GM23338 (cell line): ENCODE measurements around the gene ENPP1.

Experiments used
- CREB1 ChIP-seq: fragments of 250-450 bp; sonication (Bioruptor Pico); IDR thresholded peaks from 2 replicates; pipeline ENCODE4 v1.5.0; 2020; ENCODE audit warnings: low read depth, mild to moderate bottlenecking, moderate library complexity
- EZH2 ChIP-seq: fragments of 200-600 bp; sonication (generic); IDR thresholded peaks from one replicate; pipeline ENCODE4 v1.8.0; 2017; ENCODE audit warnings: antibody characterized with exemption, mild to moderate bottlenecking, low read depth; ENCODE audit not compliant: unreplicated experiment
- EZH2phosphoT487 ChIP-seq: fragments of 200-600 bp; sonication (generic); IDR thresholded peaks from one replicate; pipeline ENCODE4 v1.8.1; 2018; ENCODE audit warnings: antibody characterized with exemption; ENCODE audit not compliant: unreplicated experiment
- POLR2AphosphoS5 ChIP-seq: IDR thresholded peaks from 2 replicates; pipeline ENCODE4 v1.6.1; 2016; ENCODE audit warnings: antibody characterized with exemption, low read depth
- ZNF114 ChIP-seq: fragments of 250-450 bp; sonication (Bioruptor Pico); IDR thresholded peaks from 2 replicates; pipeline ENCODE4 v1.5.0; 2020; ENCODE audit warnings: mild to moderate bottlenecking, moderate library complexity
- TF ChIP-seq, protein P1 (sequence below), 2 experiments: fragments of 200-600 bp in 1 of 2; sonication (generic) in 1 of 2; conservative IDR thresholded peaks; 2 replicates each; pipeline versions ENCODE4 v1.5.1 to v1.6.1; 2016 to 2017; ENCODE audit warnings: antibody characterized with exemption in 2 of 2, low read depth in 2 of 2, mild to moderate bottlenecking in 2 of 2, moderate library complexity in 1 of 2
- TF ChIP-seq, protein P2 (sequence below): IDR thresholded peaks from one replicate; pipeline ENCODE4 v1.6.1; 2018; ENCODE audit warnings: antibody characterized with exemption; ENCODE audit not compliant: unreplicated experiment

DNA sequence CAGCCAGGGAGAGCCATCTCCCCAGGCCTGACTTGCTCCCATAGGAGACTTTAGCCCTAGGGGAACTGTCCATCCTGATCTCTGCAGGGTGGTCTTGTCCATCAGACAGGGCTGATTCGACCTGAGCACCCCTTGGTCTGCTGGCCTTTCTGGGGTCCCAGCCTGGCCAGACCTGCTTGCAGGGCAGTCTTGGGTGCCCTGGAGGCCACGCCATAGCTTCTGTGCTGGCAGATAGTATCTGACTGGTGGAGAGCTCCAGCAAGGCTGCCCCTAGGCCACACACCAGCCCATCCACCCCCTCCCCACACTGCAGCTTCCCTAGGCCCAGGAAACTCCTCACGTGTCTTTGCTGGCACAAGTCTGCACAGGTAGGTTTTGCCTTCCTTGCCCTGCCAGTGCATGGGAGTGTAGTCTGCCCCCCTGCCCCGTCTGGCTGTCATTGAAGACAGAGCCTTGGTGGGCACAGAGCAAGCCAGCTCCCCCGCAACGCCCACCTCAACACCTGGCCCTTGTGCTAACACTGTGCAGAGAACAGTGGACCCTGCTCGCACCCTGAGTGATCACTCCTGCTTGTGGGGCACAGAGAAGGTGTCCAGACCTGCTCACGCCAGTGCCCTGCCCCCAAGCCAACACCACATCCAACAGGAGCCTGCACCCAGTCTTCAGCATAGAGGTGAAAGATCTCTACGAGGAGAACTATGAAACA lies 111.0 kb downstream of the ENPP1 start:
- TF ChIP-seq, protein P1, sequence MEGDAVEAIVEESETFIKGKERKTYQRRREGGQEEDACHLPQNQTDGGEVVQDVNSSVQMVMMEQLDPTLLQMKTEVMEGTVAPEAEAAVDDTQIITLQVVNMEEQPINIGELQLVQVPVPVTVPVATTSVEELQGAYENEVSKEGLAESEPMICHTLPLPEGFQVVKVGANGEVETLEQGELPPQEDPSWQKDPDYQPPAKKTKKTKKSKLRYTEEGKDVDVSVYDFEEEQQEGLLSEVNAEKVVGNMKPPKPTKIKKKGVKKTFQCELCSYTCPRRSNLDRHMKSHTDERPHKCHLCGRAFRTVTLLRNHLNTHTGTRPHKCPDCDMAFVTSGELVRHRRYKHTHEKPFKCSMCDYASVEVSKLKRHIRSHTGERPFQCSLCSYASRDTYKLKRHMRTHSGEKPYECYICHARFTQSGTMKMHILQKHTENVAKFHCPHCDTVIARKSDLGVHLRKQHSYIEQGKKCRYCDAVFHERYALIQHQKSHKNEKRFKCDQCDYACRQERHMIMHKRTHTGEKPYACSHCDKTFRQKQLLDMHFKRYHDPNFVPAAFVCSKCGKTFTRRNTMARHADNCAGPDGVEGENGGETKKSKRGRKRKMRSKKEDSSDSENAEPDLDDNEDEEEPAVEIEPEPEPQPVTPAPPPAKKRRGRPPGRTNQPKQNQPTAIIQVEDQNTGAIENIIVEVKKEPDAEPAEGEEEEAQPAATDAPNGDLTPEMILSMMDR (conservative IDR thresholded peaks at IDR 0.05; ENCODE audit: low read depth in 2 of 2): no peak
- TF ChIP-seq, protein P2, sequence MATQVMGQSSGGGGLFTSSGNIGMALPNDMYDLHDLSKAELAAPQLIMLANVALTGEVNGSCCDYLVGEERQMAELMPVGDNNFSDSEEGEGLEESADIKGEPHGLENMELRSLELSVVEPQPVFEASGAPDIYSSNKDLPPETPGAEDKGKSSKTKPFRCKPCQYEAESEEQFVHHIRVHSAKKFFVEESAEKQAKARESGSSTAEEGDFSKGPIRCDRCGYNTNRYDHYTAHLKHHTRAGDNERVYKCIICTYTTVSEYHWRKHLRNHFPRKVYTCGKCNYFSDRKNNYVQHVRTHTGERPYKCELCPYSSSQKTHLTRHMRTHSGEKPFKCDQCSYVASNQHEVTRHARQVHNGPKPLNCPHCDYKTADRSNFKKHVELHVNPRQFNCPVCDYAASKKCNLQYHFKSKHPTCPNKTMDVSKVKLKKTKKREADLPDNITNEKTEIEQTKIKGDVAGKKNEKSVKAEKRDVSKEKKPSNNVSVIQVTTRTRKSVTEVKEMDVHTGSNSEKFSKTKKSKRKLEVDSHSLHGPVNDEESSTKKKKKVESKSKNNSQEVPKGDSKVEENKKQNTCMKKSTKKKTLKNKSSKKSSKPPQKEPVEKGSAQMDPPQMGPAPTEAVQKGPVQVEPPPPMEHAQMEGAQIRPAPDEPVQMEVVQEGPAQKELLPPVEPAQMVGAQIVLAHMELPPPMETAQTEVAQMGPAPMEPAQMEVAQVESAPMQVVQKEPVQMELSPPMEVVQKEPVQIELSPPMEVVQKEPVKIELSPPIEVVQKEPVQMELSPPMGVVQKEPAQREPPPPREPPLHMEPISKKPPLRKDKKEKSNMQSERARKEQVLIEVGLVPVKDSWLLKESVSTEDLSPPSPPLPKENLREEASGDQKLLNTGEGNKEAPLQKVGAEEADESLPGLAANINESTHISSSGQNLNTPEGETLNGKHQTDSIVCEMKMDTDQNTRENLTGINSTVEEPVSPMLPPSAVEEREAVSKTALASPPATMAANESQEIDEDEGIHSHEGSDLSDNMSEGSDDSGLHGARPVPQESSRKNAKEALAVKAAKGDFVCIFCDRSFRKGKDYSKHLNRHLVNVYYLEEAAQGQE: no peak
- TF ChIP-seq ZNF114 (CRISPR knock-in tag) (no peak), POLR2AphosphoS5 (peak; percentile 77), EZH2 (no peak), EZH2phosphoT487 (no peak), CREB1 (CRISPR knock-in tag) (no peak)
